CD14-positive monocyte (primary cell): ENCODE measurements around the gene ABCB8. TPM values are rescaled to one million over a fixed set of nuclear protein-coding genes. Genes with fewer than 3 reads are reported as not detected.
A peak's percentile ranks its signal among the peaks of the same experiment; 100 is the strongest.
"Not testable (repeated sequence)": the region's sequence is repeated elsewhere in the genome, so short reads cannot be mapped to it uniquely, and the experiment has no call there.

Experiments used
- DNase-seq, 3 donors: peaks; one replicate each; pipeline ENCODE4 v3.0.0-alpha.2; 2011 to 2022
- H2AFZ ChIP-seq: 2 replicates; pipeline ENCODE4 v1.6.0; 2012; ENCODE audit warnings: mild to moderate bottlenecking, low read depth, low read length, inconsistent platforms; ENCODE audit not compliant: insufficient read depth, poor library complexity, severe bottlenecking
- H3K27ac ChIP-seq, 2 donors: 1 replicate in 1 of 2; 2 replicates in 1 of 2; pipeline ENCODE4 v1.5.1; 2012 to 2013; ENCODE audit warnings: low read length in 2 of 2, control low read depth in 1 of 2, inconsistent platforms in 1 of 2, low read depth in 1 of 2, mild to moderate bottlenecking in 1 of 2
- H3K27me3 ChIP-seq, 2 donors: one replicate each; pipeline versions ENCODE4 v1.6.0 to v1.6.1; 2011 to 2013; ENCODE audit warnings: low read length in 2 of 2; ENCODE audit not compliant: control insufficient read depth in 2 of 2, insufficient read depth in 2 of 2
- H3K36me3 ChIP-seq, 2 donors: replicated peaks in 1 of 2; 1 replicate in 1 of 2; 2 replicates in 1 of 2; pipeline versions ENCODE4 v1.5.1 to v1.6.1; 2012 to 2013; ENCODE audit warnings: low read length in 2 of 2, control low read depth in 1 of 2, inconsistent platforms in 1 of 2, mild to moderate bottlenecking in 1 of 2; ENCODE audit not compliant: insufficient read depth in 2 of 2, control insufficient read depth in 1 of 2
- H3K4me1 ChIP-seq, 2 donors: 1 replicate in 1 of 2; 2 replicates in 1 of 2; pipeline versions ENCODE4 v1.5.1 to v1.6.1; 2012 to 2013; ENCODE audit warnings: low read length in 2 of 2, control low read depth in 1 of 2, inconsistent platforms in 1 of 2, mild to moderate bottlenecking in 1 of 2, moderate library complexity in 1 of 2; ENCODE audit not compliant: insufficient read depth in 2 of 2, control insufficient read depth in 1 of 2
- H3K4me2 ChIP-seq: replicated peaks from 2 replicates; pipeline ENCODE3; 2012; ENCODE audit warnings: low read length, moderate library complexity, mild to moderate bottlenecking; ENCODE audit not compliant: poor library complexity, severe bottlenecking; ENCODE audit errors: extremely low read depth
- H3K4me3 ChIP-seq, 3 experiments: fragments of 200-600 bp in 1 of 3; sonication (generic) in 1 of 3; replicated peaks in 1 of 3; 1 replicate in 2 of 3; 2 replicates in 1 of 3; pipeline ENCODE4 v1.5.1; 2011 to 2013; ENCODE audit warnings: low read length in 3 of 3, mild to moderate bottlenecking in 3 of 3, control low read depth in 2 of 3, low read depth in 2 of 3, inconsistent platforms in 1 of 3, moderate library complexity in 1 of 3
- H3K79me2 ChIP-seq: 2 replicates; pipeline ENCODE4 v1.6.0; 2012; ENCODE audit warnings: mild to moderate bottlenecking, control low read depth, inconsistent platforms, low read length, moderate library complexity; ENCODE audit not compliant: insufficient read depth
- H3K9ac ChIP-seq: 2 replicates; pipeline ENCODE4 v1.6.0; 2017; ENCODE audit warnings: low read length, mild to moderate bottlenecking; ENCODE audit not compliant: insufficient read depth, poor library complexity, severe bottlenecking
- H3K9me3 ChIP-seq, 2 donors: replicated peaks in 1 of 2; 1 replicate in 1 of 2; 2 replicates in 1 of 2; pipeline versions ENCODE4 v1.5.1 to v1.6.1; 2012 to 2013; ENCODE audit warnings: low read length in 2 of 2, control low read depth in 1 of 2; ENCODE audit not compliant: control insufficient read depth in 1 of 2, insufficient read depth in 1 of 2
- H4K20me1 ChIP-seq: 2 replicates; pipeline ENCODE4 v1.6.0; 2012; ENCODE audit warnings: mild to moderate bottlenecking, low read length, control low read depth, moderate library complexity; ENCODE audit not compliant: insufficient read depth
- H3K27ac Mint-ChIP-seq, 7 donors: one replicate each; pipeline ENCODE4 v1.8.0; 2020; ENCODE audit warnings: mild to moderate bottlenecking in 7 of 7, mixed read lengths in 7 of 7, moderate library complexity in 6 of 7, inconsistent platforms in 2 of 7
- H3K27me3 Mint-ChIP-seq, 3 donors: one replicate each; pipeline ENCODE4 v1.8.0; 2021 to 2022; ENCODE audit warnings: low read depth in 3 of 3, mild to moderate bottlenecking in 3 of 3, mixed read lengths in 3 of 3, moderate library complexity in 3 of 3, inconsistent platforms in 1 of 3
- H3K36me3 Mint-ChIP-seq, 2 donors: one replicate each; pipeline ENCODE4 v1.8.0; 2020; ENCODE audit warnings: mixed read lengths in 2 of 2, inconsistent platforms in 1 of 2, mild to moderate bottlenecking in 1 of 2
- H3K4me1 Mint-ChIP-seq: one replicate; pipeline ENCODE4 v1.8.0; 2020; ENCODE audit warnings: mild to moderate bottlenecking, mixed read lengths
- H3K4me3 Mint-ChIP-seq, 2 donors: one replicate each; pipeline ENCODE4 v1.8.0; 2020; ENCODE audit warnings: mild to moderate bottlenecking in 2 of 2, mixed read lengths in 2 of 2, moderate library complexity in 1 of 2
- H3K9me3 Mint-ChIP-seq, 7 donors: one replicate each; pipeline ENCODE4 v1.8.0; 2020 to 2022; ENCODE audit warnings: mixed read lengths in 7 of 7, mild to moderate bottlenecking in 6 of 7, moderate library complexity in 6 of 7, inconsistent platforms in 2 of 7
- CTCF ChIP-seq: fragments of 200-600 bp; IDR thresholded peaks from one replicate; pipeline ENCODE4 v1.8.0; 2022; ENCODE audit warnings: antibody characterized with exemption, mild to moderate bottlenecking
- WGBS: methylation state at CpG from one replicate; pipeline ENCODE4 v1.1.5; 2013; ENCODE audit warnings: missing lambda C conversion rate; ENCODE audit not compliant: insufficient coverage; 5-methylcytosine and 5-hydroxymethylcytosine counted together
- intact Hi-C, 2 donors: fragments of 100-400 bp; cut with micrococcal nuclease; formaldehyde crosslinking; loops; one replicate each; pipeline versions ENCODE4 v1.15.0 to v1.15.1; 2023
- polyA plus RNA-seq, 3 donors: library from polyadenylated mRNA; depleted of rRNA in 1 of 3; unstranded in 2 of 3; stranded (reverse) in 1 of 3; fragments of 300-500 nt in 2 of 3; fragments of >200 nt in 1 of 3; fragmentation: Illumina TruSeq in 2 of 3; gene quantifications; 1 replicate in 2 of 3; 2 replicates in 1 of 3; pipeline ENCODE4 v1.2.3, GENCODE V29; 2012 to 2021

Gene ABCB8
- polyA plus RNA-seq, 3 donors = 9.3 to 19.9 (median 9.5) TPM

- Histone ChIP-seq H3K36me3 (no peaks in the 10 kb centered on the region), H4K20me1 (no peaks in the 10 kb centered on the region), H3K4me1 (peaks cover 35 to 57% of the 10 kb centered on the region in 2 donors), H3K9ac (no peak overlapping the region), H2AFZ (peak overlapping the region; percentile 46), H3K4me3 (no peak overlapping the region), H3K27me3 (peaks cover 2 to 43% of the 10 kb centered on the region in 2 donors), H3K27ac (peak overlapping the region in 1 of 2 donors; percentile 49), H3K9me3 (peaks cover 0 to 4% of the 10 kb centered on the region in 2 donors), H3K79me2 (no peaks in the 10 kb centered on the region), H3K4me2 (peak overlapping the region; percentile 37)
- peak in 2 of 3 donors; percentile 50 to 52 for DNase-seq
- Mint-ChIP-seq H3K9me3 (peaks cover 0 to 5% (median 0%) of the 10 kb centered on the region in 7 donors), H3K36me3 (peaks cover 0 to 5% of the 10 kb centered on the region in 2 donors), H3K27ac (peak overlapping the region in 4 of 7 donors; percentile 5 to 82 (median 50)), H3K4me3 (peak overlapping the region; percentile 9 to 59), H3K4me1 (peaks cover 52% of the 10 kb centered on the region), H3K27me3 (peaks cover 46 to 76% (median 47%) of the 10 kb centered on the region in 3 donors)
- 25% methylated on average over 13 of the region's 18 CpGs for WGBS
- intact Hi-C loops = loop anchor here in 1 of 2 donors (5.0 kb wide), 1 partner anchor 102 kb away; no protein-coding TSS in a partner anchor
- TF ChIP-seq CTCF = no peak
These were observed 17.7 kb upstream of the ABCB8 start for GRCh38 chr7:151010307-151011096.

- peaks cover 0 to 5% (median 0%) of the 10 kb centered on the region in 7 donors for H3K9me3 Mint-ChIP-seq
- Histone ChIP-seq H3K27me3 (peaks cover 2 to 43% of the 10 kb centered on the region in 2 donors), H3K4me1 (peaks cover 35 to 57% of the 10 kb centered on the region in 2 donors), H2AFZ (peak overlapping the region; percentile 46), H3K4me3 (no peak overlapping the region), H3K36me3 (no peaks in the 10 kb centered on the region), H3K27ac (peak overlapping the region in 1 of 2 donors; percentile 49), H3K9me3 (peaks cover 0 to 4% of the 10 kb centered on the region in 2 donors), H4K20me1 (no peaks in the 10 kb centered on the region), H3K9ac (no peak overlapping the region), H3K79me2 (no peaks in the 10 kb centered on the region), H3K4me2 (peak overlapping the region; percentile 37)
- TF ChIP-seq CTCF = no peak
- H3K4me3 Mint-ChIP-seq = peak overlapping the region in 1 of 2 donors; percentile 59
- 67% methylated on average over 1 of the region's 1 CpG for WGBS
- DNase-seq = peak in 1 of 3 donors; percentile 47
- H3K36me3 Mint-ChIP-seq = peaks cover 0 to 5% of the 10 kb centered on the region in 2 donors
- peak overlapping the region in 5 of 7 donors; percentile 30 to 69 (median 49) for H3K27ac Mint-ChIP-seq
- H3K27me3 Mint-ChIP-seq = peaks cover 46 to 81% (median 48%) of the 10 kb centered on the region in 3 donors
- peaks cover 54% of the 10 kb centered on the region for H3K4me1 Mint-ChIP-seq
- intact Hi-C loops = loop anchor here in 1 of 2 donors (5.0 kb wide), 1 partner anchor 101 kb away; no protein-coding TSS in a partner anchor
These were observed 17.2 kb upstream of the ABCB8 start for GRCh38 chr7:151011097-151011409.

GRCh38 chr7:151011616-151012015 is 16.6 kb upstream of the ABCB8 start:
- intact Hi-C loops = loop anchor here in 1 of 2 donors (5.0 kb wide), 1 partner anchor 101 kb away; no protein-coding TSS in a partner anchor
- DNase-seq, H3K27ac ChIP-seq, H3K79me2 ChIP-seq, H3K4me3 ChIP-seq, H3K36me3 ChIP-seq, H3K9ac ChIP-seq, H3K9me3 Mint-ChIP-seq, H3K4me2 ChIP-seq, H2AFZ ChIP-seq, H3K36me3 Mint-ChIP-seq, H3K9me3 ChIP-seq, H4K20me1 ChIP-seq: not testable (repeated sequence)
- peak overlapping the region in 1 of 2 donors; percentile 80 for H3K4me3 Mint-ChIP-seq
- H3K4me1 Mint-ChIP-seq = peaks cover 54% of the 10 kb centered on the region
- 100% methylated on average over 2 of the region's 12 CpGs for WGBS
- H3K27ac Mint-ChIP-seq = peak overlapping the region in 2 of 7 donors; percentile 63
- Histone ChIP-seq H3K27me3 (peaks cover 2 to 42% of the 10 kb centered on the region in 2 donors), H3K4me1 (peaks cover 35 to 57% of the 10 kb centered on the region in 2 donors)
- peaks cover 48 to 85% (median 50%) of the 10 kb centered on the region in 3 donors for H3K27me3 Mint-ChIP-seq
